Measurements from ENCODE around the gene FOXP1.

The FOXP1 gene

DNA sequence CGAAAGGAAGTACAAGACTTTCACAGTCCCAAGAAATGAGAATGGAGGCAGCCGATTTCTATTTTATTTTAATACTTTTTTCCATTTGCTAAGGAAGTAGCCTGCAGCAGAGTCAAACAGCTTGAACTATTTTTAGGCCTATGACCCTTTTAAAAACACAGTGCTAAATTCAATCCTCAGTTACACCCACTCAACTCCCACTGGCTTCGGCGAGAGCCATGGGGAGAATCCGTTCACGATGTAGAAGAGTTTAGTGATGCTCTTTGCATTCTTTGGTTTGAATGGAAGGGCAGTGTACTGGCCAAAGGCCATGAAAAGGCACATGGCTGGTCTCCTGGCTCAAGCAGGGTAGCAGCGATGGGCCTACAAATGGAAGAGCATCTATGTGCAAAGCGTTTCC is 343.5 kb downstream of the FOXP1 start:
- DNase-seq (ENCODE audit: low spot score) = no peak

GRCh38 chr3:71238355-71238757 is 345.2 kb downstream of the FOXP1 start:
- no peak for DNase-seq (ENCODE audit: low spot score)

GRCh38 chr3:71237672-71238071 is 345.9 kb downstream of the FOXP1 start:
- no peak for DNase-seq (ENCODE audit: low spot score)

- no peak for DNase-seq (ENCODE audit: low spot score)
Observed at GRCh38 chr3:71235846-71236245, 347.7 kb downstream of the FOXP1 start.

- DNase-seq (ENCODE audit: low spot score) = no peak
Observed at GRCh38 chr3:71232895-71233294, 350.6 kb downstream of the FOXP1 start.

DNA sequence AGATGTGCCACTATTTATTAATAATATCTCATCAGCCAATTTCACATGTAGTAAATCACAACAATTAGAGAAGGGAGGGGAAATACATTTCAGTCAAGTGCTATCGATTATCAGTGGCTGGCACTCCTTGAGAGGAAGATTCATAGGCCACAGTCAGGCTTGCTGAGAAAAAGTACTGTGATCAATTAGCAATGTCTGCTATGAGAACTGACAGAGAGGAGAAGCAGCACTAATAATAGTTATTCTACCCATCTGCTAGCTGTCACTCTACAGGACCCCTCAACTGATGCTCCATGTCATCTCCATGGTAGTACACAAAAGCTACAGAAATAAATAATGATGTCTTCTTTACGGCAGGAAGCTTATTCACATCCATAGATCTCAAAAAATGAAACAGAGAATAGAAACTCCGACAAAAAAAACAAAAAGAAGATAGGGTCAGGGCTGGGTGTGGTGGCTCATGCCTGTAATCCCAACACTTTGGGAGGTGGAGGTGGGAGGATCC is 351.3 kb downstream of the FOXP1 start:
- no peak for DNase-seq (ENCODE audit: low spot score)

DNA sequence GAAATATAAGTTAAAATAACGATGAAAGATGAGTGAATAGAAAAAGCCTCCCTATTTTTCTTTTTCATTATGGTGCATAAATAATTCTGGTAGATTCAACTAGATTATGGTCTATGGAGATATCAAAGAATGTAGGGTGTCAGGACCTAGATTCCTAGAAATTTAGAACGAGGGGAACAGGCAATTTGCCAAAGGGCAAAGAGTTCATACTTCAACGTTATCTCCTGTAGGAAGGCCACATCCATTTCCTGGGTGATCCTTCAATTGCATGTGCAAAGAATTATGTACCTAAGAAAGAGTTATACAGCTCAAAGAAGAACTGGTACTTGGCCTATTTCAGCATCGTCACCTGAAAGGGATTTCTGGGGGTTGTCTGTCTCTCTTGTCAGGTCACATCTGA is 351.8 kb downstream of the FOXP1 start:
- DNase-seq (ENCODE audit: low spot score) = no peak

- no peak for DNase-seq (ENCODE audit: low spot score)
Observed at GRCh38 chr3:71229905-71230657, 353.4 kb downstream of the FOXP1 start.

DNA sequence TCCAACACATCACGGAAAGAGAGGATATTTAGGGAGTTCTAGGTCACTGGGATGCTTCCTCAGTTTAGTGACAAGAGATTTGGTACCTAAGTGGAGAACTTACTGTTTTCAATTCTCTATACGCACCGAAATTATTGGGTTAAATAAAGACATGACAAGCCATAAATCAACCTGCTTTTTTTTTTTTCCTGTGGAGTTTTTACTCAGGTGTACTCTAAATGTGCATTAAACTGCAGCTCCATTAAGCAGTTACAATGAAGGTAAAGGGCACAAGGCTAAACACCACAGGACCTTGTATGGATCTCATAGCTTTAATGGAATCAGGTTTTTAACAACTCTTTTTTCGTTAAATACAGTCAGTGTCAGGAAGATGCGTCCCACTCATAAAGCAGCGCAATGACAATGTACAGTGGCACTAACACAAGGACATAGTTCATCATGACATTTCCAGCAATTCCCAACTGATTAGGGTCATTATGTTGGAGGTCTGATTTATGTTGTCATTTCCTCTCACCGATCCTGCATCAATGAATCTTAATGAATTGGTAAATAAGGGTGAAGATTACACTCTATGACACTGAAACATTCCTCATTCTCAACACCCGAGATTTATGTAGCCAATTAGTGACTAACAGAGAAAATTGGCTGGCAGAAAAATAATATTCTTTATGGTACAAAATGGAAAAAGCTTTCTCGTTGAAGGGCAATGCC is 355.2 kb downstream of the FOXP1 start:
- no peak for DNase-seq (ENCODE audit: low spot score)

DNA sequence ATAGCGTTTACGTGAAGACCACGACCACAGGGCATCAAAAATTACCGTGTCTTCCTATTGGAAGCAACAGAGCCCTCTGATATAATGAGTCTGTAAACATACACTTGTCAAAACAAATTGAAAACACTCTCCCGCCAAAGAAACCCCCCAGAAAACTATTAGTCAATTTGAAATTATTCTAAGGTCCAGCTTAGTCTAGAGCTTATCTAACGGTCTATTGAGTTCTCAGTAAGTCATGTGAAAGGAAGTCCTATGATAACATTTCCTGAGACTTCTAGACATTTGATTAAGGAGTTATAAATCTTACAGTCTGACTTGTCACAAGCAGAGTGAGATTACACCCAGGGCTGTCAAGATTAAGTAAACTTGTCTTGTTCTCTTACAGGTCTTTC is 356.3 kb downstream of the FOXP1 start:
- DNase-seq (ENCODE audit: low spot score) = peak; percentile 19

GRCh38 chr3:71226565-71227269 is 356.8 kb downstream of the FOXP1 start:
- peak; percentile 85 for DNase-seq (ENCODE audit: low spot score)

DNA sequence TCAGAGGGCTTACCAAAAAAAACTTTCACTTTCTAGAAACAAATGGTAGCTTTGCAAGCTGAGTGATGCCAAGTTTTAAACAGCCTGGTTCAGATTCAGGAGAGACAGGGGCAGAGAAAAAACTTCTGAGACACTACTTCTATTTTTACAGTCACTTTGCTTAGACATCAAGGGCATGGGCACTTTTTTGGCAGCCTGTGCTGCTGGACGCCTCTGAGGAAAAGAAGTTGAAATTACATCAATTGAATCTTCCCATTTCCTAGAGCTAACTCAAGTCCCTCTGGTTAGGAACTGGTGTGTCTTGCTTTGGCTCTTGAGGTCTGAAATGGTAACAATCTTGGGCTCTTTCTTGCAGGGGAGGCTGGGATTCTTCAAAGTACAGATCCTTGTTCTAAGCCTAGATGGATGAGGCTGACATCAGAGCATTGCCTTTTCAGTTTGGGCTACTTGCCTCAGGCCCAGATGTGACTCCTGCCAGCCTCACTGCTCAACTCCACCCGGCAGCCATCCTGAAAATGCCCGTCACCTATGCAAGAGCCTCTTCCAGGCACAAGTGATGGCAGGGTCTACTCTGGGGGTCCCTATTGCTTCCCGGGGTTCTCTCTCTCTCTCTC is 357.5 kb downstream of the FOXP1 start:
- no peak for DNase-seq (ENCODE audit: low spot score)

GRCh38 chr3:71225002-71225684 is 358.4 kb downstream of the FOXP1 start:
- DNase-seq (ENCODE audit: low spot score) = no peak

GRCh38 chr3:71219744-71220638 is 363.5 kb downstream of the FOXP1 start:
- DNase-seq (ENCODE audit: low spot score) = peak; percentile 25

DNA sequence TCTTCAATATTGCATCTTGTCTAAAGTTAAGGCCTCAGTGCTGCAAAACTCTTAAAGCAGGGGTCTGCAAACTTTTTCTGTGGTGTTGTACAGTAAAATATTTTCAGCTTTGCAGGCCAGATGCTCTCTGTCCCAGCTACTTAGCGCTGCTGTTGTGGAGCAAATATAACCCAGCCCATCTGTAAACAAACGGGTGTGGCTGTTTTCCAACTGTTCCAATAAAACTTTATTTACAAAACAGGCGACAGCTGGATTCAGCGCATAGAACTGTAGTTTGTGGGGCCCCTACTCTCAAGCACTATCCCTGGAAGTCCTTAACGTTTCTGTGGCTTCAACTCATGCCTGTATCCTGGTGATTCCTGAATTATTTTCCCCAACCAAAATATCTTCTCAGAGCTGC is 365.0 kb downstream of the FOXP1 start:
- no peak for DNase-seq (ENCODE audit: low spot score)

DNA sequence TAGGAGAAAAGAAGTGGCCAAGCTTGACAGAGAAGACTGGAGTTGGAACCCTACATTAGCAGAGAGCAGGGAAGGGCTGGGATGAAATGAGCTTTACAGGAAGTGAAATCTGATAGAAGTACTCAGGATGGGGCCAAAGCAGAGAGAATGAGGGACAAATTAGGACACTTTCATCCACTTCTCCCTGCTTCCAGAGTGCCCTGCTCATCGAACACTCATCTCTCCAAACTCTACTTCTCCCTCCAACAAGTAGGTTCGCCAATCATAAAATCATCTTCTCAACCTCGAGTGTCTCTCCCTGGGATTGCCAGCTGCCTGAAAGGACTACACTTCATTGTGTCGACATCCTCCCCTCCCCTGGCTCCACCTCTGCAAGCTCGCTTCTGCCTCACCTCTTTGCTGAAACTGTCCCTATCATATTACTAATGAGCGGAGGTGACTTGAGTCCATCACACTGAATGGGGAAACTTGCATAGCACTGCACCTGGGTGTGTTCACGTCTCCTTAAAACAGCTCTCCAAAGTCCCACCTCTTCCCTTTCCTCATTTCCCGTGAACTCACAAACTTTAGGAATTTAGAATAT is 365.8 kb downstream of the FOXP1 start:
- DNase-seq (ENCODE audit: low spot score) = no peak

- DNase-seq (ENCODE audit: low spot score) = no peak
Observed at GRCh38 chr3:71215351-71215750, 368.2 kb downstream of the FOXP1 start.

DNA sequence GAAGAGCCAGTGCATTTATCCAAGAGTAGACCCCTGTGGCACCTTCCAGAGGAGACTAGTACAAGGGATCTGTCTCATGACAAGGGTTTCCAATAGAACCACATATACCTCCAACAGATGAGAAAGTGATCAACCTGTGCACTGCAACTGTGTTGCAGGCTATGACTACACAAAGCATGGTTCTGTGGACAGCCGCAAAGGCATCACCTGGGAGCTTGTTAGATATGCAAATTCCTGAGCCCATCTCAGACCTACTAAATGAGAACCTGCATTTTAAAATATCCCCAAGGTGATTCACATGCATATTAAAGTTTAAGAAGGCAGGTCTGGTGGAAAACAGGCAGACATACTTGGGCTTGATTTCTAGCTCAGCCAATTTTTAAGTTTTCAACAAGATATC is 368.7 kb downstream of the FOXP1 start:
- DNase-seq (ENCODE audit: low spot score) = no peak

DNA sequence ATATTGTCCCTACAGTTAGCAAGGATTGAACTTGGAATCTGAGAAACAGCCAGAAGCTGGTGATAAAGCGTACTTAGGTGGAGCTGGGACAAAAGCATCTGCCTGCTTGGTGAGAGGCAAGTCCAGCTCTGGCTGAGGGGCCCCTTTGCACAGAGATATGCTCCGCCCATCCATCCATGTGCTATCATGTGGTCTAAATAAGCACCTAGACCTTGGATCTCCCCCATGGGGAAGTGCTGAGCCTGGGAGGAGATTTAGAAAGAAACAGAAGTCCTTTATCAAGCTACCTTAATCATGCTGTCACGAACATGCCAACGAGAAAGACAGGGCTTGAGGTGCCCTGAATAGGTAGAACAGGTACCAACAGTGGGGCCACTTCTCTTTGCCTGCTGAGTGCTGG is 369.5 kb downstream of the FOXP1 start:
- no peak for DNase-seq (ENCODE audit: low spot score)

- DNase-seq (ENCODE audit: low spot score) = no peak
Observed at GRCh38 chr3:71211083-71211482, 372.4 kb downstream of the FOXP1 start.

All from CD4-positive, alpha-beta T cell treated with Interleukin-15 for 4 hours (primary cell).